Measurements from ENCODE around the gene KRT1.

KRT1 gene

GRCh38 chr12:52703878-52704277 is 23.7 kb upstream of the KRT1 start:
- Histone ChIP-seq H3K27ac (no peak overlapping the region), H3K4me1 (ENCODE audit: control insufficient read depth in 1 of 2, insufficient read depth in 1 of 2, low read depth in 1 of 2, low read length in 1 of 2) (no peaks in the 10 kb centered on the region), H3K4me3 (ENCODE audit: low read depth in 1 of 2, low read length in 1 of 2) (no peak overlapping the region), H3K36me3 (no peaks in the 10 kb centered on the region), H3K27me3 (peaks cover 6% of the 10 kb centered on the region), H3K9me3 (no peaks in the 10 kb centered on the region)
- no peak for TF ChIP-seq CTCF (IDR thresholded peaks at IDR 0.05)

GRCh38 chr12:52703424-52703823 is 23.2 kb upstream of the KRT1 start, which contains the start of gene KRT77:
TSS of gene KRT77 (minus strand) at chr12:52703524. CDS start at chr12:52703434, 90 bp downstream.
- no peaks in the 10 kb centered on the region for H3K36me3 ChIP-seq
- no peak within 1 kb of the TSS for H3K4me3 ChIP-seq (ENCODE audit: low read depth in 1 of 2, low read length in 1 of 2)
- H3K27ac ChIP-seq: no peak within 1 kb of the TSS
- H3K9me3 ChIP-seq: no peaks in the 10 kb centered on the region
- no peak for TF ChIP-seq CTCF (IDR thresholded peaks at IDR 0.05)
- peaks cover 10% of the 10 kb centered on the region for H3K27me3 ChIP-seq
- no peaks in the 10 kb centered on the region for H3K4me1 ChIP-seq (ENCODE audit: control insufficient read depth in 1 of 2, insufficient read depth in 1 of 2, low read depth in 1 of 2, low read length in 1 of 2)

GRCh38 chr12:52702338-52702737 is 22.1 kb upstream of the KRT1 start:
- Histone ChIP-seq H3K4me3 (ENCODE audit: low read depth in 1 of 2, low read length in 1 of 2) (no peak overlapping the region), H3K36me3 (no peaks in the 10 kb centered on the region), H3K4me1 (ENCODE audit: control insufficient read depth in 1 of 2, insufficient read depth in 1 of 2, low read depth in 1 of 2, low read length in 1 of 2) (no peaks in the 10 kb centered on the region), H3K9me3 (no peaks in the 10 kb centered on the region), H3K27me3 (peaks cover 15% of the 10 kb centered on the region), H3K27ac (no peak overlapping the region)
- TF ChIP-seq CTCF (IDR thresholded peaks at IDR 0.05): no peak

GRCh38 chr12:52701281-52701680 is 21.1 kb upstream of the KRT1 start:
- no peaks in the 10 kb centered on the region for H3K36me3 ChIP-seq
- H3K27me3 ChIP-seq: peaks cover 15% of the 10 kb centered on the region
- no peaks in the 10 kb centered on the region for H3K9me3 ChIP-seq
- no peak overlapping the region for H3K27ac ChIP-seq
- no peaks in the 10 kb centered on the region for H3K4me1 ChIP-seq (ENCODE audit: control insufficient read depth in 1 of 2, insufficient read depth in 1 of 2, low read depth in 1 of 2, low read length in 1 of 2)
- no peak for TF ChIP-seq CTCF (IDR thresholded peaks at IDR 0.05)
- no peak overlapping the region for H3K4me3 ChIP-seq (ENCODE audit: low read depth in 1 of 2, low read length in 1 of 2)

GRCh38 chr12:52699960-52700359 is 19.8 kb upstream of the KRT1 start:
- TF ChIP-seq CTCF (IDR thresholded peaks at IDR 0.05): no peak
- H3K36me3 ChIP-seq: no peaks in the 10 kb centered on the region
- H3K4me1 ChIP-seq (ENCODE audit: control insufficient read depth in 1 of 2, insufficient read depth in 1 of 2, low read depth in 1 of 2, low read length in 1 of 2): no peaks in the 10 kb centered on the region
- no peak overlapping the region for H3K4me3 ChIP-seq (ENCODE audit: low read depth in 1 of 2, low read length in 1 of 2)
- H3K27ac ChIP-seq: no peak overlapping the region
- no peaks in the 10 kb centered on the region for H3K9me3 ChIP-seq
- H3K27me3 ChIP-seq: peaks cover 15% of the 10 kb centered on the region

- Histone ChIP-seq H3K36me3 (no peaks in the 10 kb centered on the region), H3K27me3 (peaks cover 15% of the 10 kb centered on the region), H3K4me3 (ENCODE audit: low read depth in 1 of 2, low read length in 1 of 2) (no peak overlapping the region), H3K27ac (no peak overlapping the region), H3K9me3 (no peaks in the 10 kb centered on the region), H3K4me1 (ENCODE audit: control insufficient read depth in 1 of 2, insufficient read depth in 1 of 2, low read depth in 1 of 2, low read length in 1 of 2) (no peaks in the 10 kb centered on the region)
- no peak for TF ChIP-seq CTCF (IDR thresholded peaks at IDR 0.05)
Observed at GRCh38 chr12:52699373-52699772, 19.2 kb upstream of the KRT1 start.
